AG04450 (cell line): Measurements from ENCODE around the gene RNASEL. TPM values are rescaled to one million over a fixed set of nuclear protein-coding genes. Genes with fewer than 3 reads are reported as not detected.

Source experiments
- CTCF ChIA-PET: fragments of 300-600, 350-600 bp; formaldehyde crosslinking; extraction: SDS; loops from one replicate; lab custom pipeline; 2022; ENCODE audit warnings: antibody characterized with exemption, inconsistent platforms; lab: Charles Lee
- POLR2A ChIA-PET: fragments of 350-600 bp; formaldehyde crosslinking; extraction: SDS; loops from one replicate; lab custom pipeline; 2021; ENCODE audit warnings: antibody characterized with exemption, inconsistent platforms; lab: Yijun Ruan, JAX
- DNase-seq: peaks from one replicate; pipeline ENCODE4 v3.0.0-alpha.2; 2011; ENCODE audit warnings: low read depth, low spot score
- H3K27ac ChIP-seq: one replicate; pipeline ENCODE4 v1.5.1; 2012; ENCODE audit warnings: low read depth, low read length, control low read depth
- H3K27me3 ChIP-seq: one replicate; pipeline ENCODE4 v1.6.0; 2012; ENCODE audit warnings: low read length; ENCODE audit not compliant: control insufficient read depth, insufficient read depth
- H3K4me3 ChIP-seq: 2 replicates; pipeline ENCODE4 v1.5.1; 2011; ENCODE audit warnings: mild to moderate bottlenecking, low read depth, low read length, control low read depth
- H3K9me3 ChIP-seq: 2 replicates; pipeline ENCODE4 v1.5.1; 2012; ENCODE audit warnings: low read length; ENCODE audit not compliant: control insufficient read depth, insufficient read depth
- polyA plus RNA-seq: library from polyadenylated mRNA; depleted of rRNA; stranded (reverse); fragments of >200 nt; gene quantifications from 2 replicates; pipeline ENCODE4 v1.2.3, GENCODE V29; 2011
- TF ChIP-seq, protein P1 (sequence below): IDR thresholded peaks from 2 replicates; pipeline ENCODE4 v1.5.1; 2011; ENCODE audit warnings: low read depth, low read length, control low read depth, inconsistent platforms

The RNASEL gene
- polyA plus RNA-seq, 1 experiment, result 6.2 TPM

DNA sequence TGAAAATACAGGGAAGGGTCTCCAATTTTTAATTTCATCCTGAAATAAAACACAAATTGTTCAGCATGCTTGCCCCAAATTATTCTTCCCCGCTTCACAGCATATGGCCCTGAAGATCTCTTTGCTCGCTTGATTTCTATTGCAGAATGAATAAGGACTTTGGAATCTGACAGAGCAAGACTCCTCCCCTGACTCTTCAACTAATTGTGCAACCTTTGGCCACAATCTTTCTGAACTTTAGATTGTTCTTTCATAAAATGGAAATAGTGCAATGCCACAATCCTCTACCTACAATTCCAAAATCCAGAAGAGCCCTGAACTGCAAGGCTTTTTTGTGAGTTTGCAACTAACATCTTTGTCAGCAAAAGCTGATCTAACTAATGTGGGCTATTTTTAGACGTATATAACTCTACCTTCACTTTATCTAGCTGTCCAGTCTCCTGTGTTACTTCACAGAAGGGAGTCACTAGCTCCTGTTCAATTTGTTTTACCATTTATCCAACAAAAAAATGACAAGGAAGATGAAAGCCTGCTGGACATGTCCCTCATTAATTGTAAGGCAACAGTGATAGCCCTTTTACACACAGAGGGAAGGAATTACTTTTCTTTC lies 13.4 kb downstream of the RNASEL start:
- H3K9me3 ChIP-seq, result no peaks in the 10 kb centered on the region
- no peak overlapping the region for H3K27ac ChIP-seq
- TF ChIP-seq, protein P1, sequence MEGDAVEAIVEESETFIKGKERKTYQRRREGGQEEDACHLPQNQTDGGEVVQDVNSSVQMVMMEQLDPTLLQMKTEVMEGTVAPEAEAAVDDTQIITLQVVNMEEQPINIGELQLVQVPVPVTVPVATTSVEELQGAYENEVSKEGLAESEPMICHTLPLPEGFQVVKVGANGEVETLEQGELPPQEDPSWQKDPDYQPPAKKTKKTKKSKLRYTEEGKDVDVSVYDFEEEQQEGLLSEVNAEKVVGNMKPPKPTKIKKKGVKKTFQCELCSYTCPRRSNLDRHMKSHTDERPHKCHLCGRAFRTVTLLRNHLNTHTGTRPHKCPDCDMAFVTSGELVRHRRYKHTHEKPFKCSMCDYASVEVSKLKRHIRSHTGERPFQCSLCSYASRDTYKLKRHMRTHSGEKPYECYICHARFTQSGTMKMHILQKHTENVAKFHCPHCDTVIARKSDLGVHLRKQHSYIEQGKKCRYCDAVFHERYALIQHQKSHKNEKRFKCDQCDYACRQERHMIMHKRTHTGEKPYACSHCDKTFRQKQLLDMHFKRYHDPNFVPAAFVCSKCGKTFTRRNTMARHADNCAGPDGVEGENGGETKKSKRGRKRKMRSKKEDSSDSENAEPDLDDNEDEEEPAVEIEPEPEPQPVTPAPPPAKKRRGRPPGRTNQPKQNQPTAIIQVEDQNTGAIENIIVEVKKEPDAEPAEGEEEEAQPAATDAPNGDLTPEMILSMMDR, result no peak
- CTCF ChIA-PET, result interaction anchor here (0.8 to 3.2 kb wide), 3 partner anchors 20 to 211 kb away, joined by 3 to 22 read pairs (median 5); no protein-coding TSS in a partner anchor
- H3K27me3 ChIP-seq, result no peaks in the 10 kb centered on the region
- no peak overlapping the region for H3K4me3 ChIP-seq
- DNase-seq, result peak; percentile 7
- POLR2A ChIA-PET, result no interaction called here

DNA sequence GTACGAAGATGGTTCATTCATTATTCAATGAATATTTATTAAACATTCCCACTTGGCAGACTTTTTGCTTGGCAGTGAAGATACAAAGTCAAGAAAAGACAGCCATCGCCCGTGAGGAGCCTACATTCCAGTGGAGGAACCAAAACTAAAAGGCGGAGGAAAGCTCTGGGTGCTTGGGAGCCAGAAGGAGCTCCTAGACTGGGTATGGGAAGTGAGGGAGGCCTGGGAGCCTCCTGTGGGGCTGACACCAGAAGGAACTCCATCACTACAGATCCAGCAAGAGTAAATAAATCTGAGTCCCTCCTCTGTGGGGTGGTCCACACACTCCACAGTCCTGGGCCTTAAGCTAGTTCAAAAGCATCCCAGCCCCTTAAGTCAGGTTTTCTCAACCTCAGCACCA lies 14.9 kb downstream of the RNASEL start:
- no peak overlapping the region for H3K4me3 ChIP-seq
- CTCF ChIA-PET, result interaction anchor here (1.2 to 3.2 kb wide), 3 partner anchors 19 to 27 kb away, joined by 3 to 22 read pairs (median 5); no protein-coding TSS in a partner anchor
- no peak overlapping the region for H3K27ac ChIP-seq
- H3K9me3 ChIP-seq, result no peaks in the 10 kb centered on the region
- POLR2A ChIA-PET, result no interaction called here
- H3K27me3 ChIP-seq, result no peaks in the 10 kb centered on the region
- no peak for DNase-seq
- TF ChIP-seq, protein P1, result no peak

DNA sequence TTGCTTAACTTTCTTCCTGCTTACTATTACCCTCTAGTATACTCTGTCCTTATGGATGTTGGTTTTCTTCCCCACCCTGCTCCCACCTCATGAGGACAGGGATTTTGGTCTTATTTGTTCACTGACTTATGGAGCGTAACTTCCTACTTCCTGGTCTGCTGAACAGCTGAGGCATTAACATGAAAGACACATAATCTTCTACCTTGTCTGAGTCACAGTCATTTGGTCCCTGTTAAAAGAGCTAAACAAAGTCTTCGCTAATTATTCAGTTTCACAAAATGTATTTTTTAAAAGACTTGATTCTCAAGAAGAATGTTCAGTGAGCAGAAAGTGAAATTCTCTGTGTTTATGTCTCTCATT lies 18.5 kb downstream of the RNASEL start:
- Histone ChIP-seq H3K9me3 (no peaks in the 10 kb centered on the region), H3K27ac (no peak overlapping the region), H3K4me3 (no peak overlapping the region), H3K27me3 (no peaks in the 10 kb centered on the region)
- POLR2A ChIA-PET, result no interaction called here
- DNase-seq, result no peak
- TF ChIP-seq, protein P1, result no peak
- CTCF ChIA-PET, result no interaction called here

DNA sequence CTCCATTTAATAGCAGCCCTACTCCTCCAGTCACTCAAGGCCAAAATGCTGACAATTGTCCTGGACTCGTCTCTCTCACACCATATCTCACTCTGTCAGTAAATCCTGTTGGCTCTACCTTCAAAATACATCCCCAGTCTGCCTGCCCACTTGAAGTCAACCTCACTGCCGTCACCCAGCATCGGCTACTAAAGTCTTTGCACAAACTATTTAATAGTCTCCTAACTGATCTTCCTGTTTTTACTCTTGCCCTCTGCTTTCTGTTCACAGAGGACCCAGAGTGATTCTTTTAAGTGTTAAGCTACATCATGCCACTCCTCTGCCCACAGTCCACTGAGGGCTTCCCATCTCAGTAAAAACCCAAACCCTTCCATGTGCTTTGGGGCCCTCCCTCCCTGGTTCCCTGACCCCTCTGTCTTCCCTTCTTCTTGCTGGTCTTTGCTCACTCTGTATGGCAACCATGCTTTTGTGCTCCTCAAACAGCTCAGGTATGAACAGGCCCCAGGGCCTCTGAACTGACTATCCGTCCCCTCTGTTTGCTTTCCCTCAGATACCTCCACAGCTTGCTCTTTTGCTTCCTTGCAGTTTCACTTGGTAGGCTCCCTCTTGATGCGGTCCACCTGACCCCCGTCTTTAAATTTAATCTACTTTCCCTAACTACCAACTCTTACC lies 19.0 kb downstream of the RNASEL start:
- ChIA-PET CTCF (no interaction called here), POLR2A (no interaction called here)
- H3K27ac ChIP-seq, result no peak overlapping the region
- TF ChIP-seq, protein P1, result no peak
- no peak overlapping the region for H3K4me3 ChIP-seq
- H3K9me3 ChIP-seq, result no peaks in the 10 kb centered on the region
- no peak for DNase-seq
- no peaks in the 10 kb centered on the region for H3K27me3 ChIP-seq

DNA sequence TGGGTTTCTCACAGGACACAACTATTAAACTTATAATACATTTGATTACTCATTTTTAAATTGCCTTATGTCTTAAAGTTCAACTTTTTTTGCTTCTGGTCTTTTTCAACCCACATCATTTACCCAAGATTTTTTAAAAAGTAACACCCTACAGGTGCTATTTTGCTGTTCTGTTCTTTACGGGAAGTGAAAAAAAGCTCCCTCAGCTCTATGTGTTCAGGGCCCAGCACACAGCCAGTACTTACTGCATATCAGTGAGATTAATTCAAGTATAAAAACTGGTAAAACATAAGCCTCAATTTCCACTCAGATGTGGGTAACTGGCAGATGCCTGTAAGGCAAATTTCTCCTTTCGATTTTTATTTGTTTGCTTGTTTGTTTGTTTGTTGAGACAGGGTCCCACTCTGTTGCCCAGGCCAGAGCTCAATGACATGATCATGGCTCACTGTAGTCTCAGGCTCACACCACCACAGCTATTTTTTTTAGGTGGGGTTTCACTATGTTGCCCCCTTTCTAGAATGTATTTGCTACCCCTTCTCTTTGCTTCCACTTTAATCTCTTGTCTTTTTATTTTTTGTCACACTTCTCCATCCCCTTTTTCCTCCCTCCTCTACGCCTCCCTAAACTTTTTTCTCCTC lies 20.3 kb downstream of the RNASEL start:
- ChIA-PET POLR2A (no interaction called here), CTCF (interaction anchor here (1.2 kb wide), 1 partner anchor 32 kb away, joined by 3 read pairs; no protein-coding TSS in a partner anchor)
- Histone ChIP-seq H3K4me3 (no peak overlapping the region), H3K27ac (no peak overlapping the region), H3K9me3 (no peaks in the 10 kb centered on the region), H3K27me3 (no peaks in the 10 kb centered on the region)
- no peak for DNase-seq
- TF ChIP-seq, protein P1, result no peak
